H1 (cell line): ENCODE data around the gene SVOPL. TPM values are rescaled to one million over a fixed set of nuclear protein-coding genes. Genes with fewer than 3 reads are reported as not detected.

Experiments
- CTCF ChIA-PET: fragments of 300-600 bp; sonication (Branson Sonifier 250); formaldehyde crosslinking; loops from one replicate; lab custom pipeline; 2021; ENCODE audit not compliant: partially characterized antibody; lab: Charles Lee
- POLR2A ChIA-PET: fragments of 300-600 bp; sonication (Branson Sonifier 250); formaldehyde crosslinking; loops from one replicate; lab custom pipeline; 2021; ENCODE audit warnings: inconsistent platforms; ENCODE audit not compliant: partially characterized antibody; lab: Charles Lee
- DNase-seq, 2 experiments: peaks; one replicate each; pipeline versions ENCODE4 v3.0.0 to v3.0.0-alpha.2; 2010 to 2022; ENCODE audit warnings: low spot score in 2 of 2, low read depth in 1 of 2, mixed read lengths in 1 of 2
- FAIRE-seq: peaks from 2 replicates; lab custom pipeline; 2011; peaks lifted over from hg19 to GRCh38; lab: Jason Lieb, UNC
- H2AFZ ChIP-seq: 2 replicates; pipeline ENCODE4 v1.8.1; 2012; ENCODE audit warnings: low read length, inconsistent platforms
- H2AK5ac ChIP-seq: 2 replicates; pipeline ENCODE4 v1.6.1; 2013; ENCODE audit warnings: low read depth, low read length
- H2BK120ac ChIP-seq: replicated peaks from 2 replicates; pipeline ENCODE3; 2013; ENCODE audit warnings: low read depth, low read length, inconsistent platforms
- H2BK12ac ChIP-seq: 2 replicates; pipeline ENCODE4 v1.6.1; 2013; ENCODE audit warnings: low read depth, low read length
- H2BK15ac ChIP-seq: 2 replicates; pipeline ENCODE4 v1.6.1; 2013; ENCODE audit warnings: low read length
- H2BK20ac ChIP-seq: 2 replicates; pipeline ENCODE4 v1.6.1; 2013; ENCODE audit warnings: low read length
- H2BK5ac ChIP-seq: 2 replicates; pipeline ENCODE4 v1.6.1; 2013; ENCODE audit warnings: low read depth, low read length
- H3K14ac ChIP-seq: 2 replicates; pipeline ENCODE4 v1.6.1; 2013; ENCODE audit warnings: inconsistent platforms; ENCODE audit not compliant: insufficient read length
- H3K18ac ChIP-seq: 2 replicates; pipeline ENCODE4 v1.6.1; 2013; ENCODE audit warnings: low read length; ENCODE audit errors: extremely low read depth
- H3K23ac ChIP-seq: 2 replicates; pipeline ENCODE4 v1.6.1; 2013; ENCODE audit warnings: inconsistent platforms; ENCODE audit not compliant: insufficient read length
- H3K23me2 ChIP-seq: 2 replicates; pipeline ENCODE4 v1.6.1; 2013; ENCODE audit warnings: low read depth, low read length
- H3K27ac ChIP-seq: 2 replicates; pipeline ENCODE4 v1.6.1; 2011; ENCODE audit warnings: low read depth, low read length, inconsistent platforms
- H3K27me3 ChIP-seq, 4 experiments: replicated peaks in 1 of 4; 1 replicate in 1 of 4; 2 replicates in 3 of 4; pipeline versions ENCODE4 v1.6.1 to v1.8.1; 2011 to 2013; ENCODE audit warnings: low read length in 3 of 4, mild to moderate bottlenecking in 3 of 4, inconsistent platforms in 2 of 4, mixed read lengths in 2 of 4, moderate library complexity in 1 of 4; ENCODE audit not compliant: control insufficient read depth in 3 of 4, insufficient read depth in 3 of 4; ENCODE audit errors: extremely low read depth in 1 of 4
- H3K36me3 ChIP-seq, 4 experiments: 2 replicates each; pipeline versions ENCODE4 v1.6.1 to v1.8.1; 2011 to 2013; ENCODE audit warnings: mild to moderate bottlenecking in 4 of 4, low read length in 3 of 4, moderate library complexity in 2 of 4, control low read depth in 1 of 4, inconsistent platforms in 1 of 4; ENCODE audit not compliant: insufficient read depth in 4 of 4, control insufficient read depth in 2 of 4
- H3K4ac ChIP-seq: replicated peaks from 2 replicates; pipeline ENCODE3; 2013; ENCODE audit warnings: low read length, low read depth, mixed read lengths, inconsistent platforms; ENCODE audit not compliant: insufficient read length
- H3K4me1 ChIP-seq, 4 experiments: replicated peaks in 1 of 4; 1 replicate in 1 of 4; 2 replicates in 3 of 4; pipeline versions ENCODE4 v1.6.1 to v1.8.1; 2011 to 2013; ENCODE audit warnings: low read length in 3 of 4, inconsistent platforms in 2 of 4, mixed read lengths in 1 of 4; ENCODE audit not compliant: insufficient read depth in 4 of 4, control insufficient read depth in 3 of 4
- H3K4me2 ChIP-seq, 2 experiments: 2 replicates each; pipeline versions ENCODE4 v1.6.1 to v1.8.1; 2011 to 2013; ENCODE audit warnings: low read depth in 2 of 2, low read length in 2 of 2, control low read depth in 1 of 2, inconsistent platforms in 1 of 2, mild to moderate bottlenecking in 1 of 2; ENCODE audit not compliant: insufficient read depth in 1 of 2
- H3K4me3 ChIP-seq, 4 experiments: fragments of 200-600, 300-600 bp in 1 of 4; sonication (generic), shearing (Covaris generic), sonication (Bioruptor Twin) in 1 of 4; 2 replicates each; pipeline versions ENCODE4 v1.5.1 to v1.8.1; 2011 to 2016; ENCODE audit warnings: low read length in 4 of 4, low read depth in 3 of 4, control low read depth in 2 of 4, inconsistent platforms in 2 of 4, mild to moderate bottlenecking in 2 of 4, mixed read lengths in 1 of 4, moderate library complexity in 1 of 4; ENCODE audit not compliant: insufficient read depth in 2 of 4; ENCODE audit errors: extremely low read depth in 1 of 4
- H3K56ac ChIP-seq: replicated peaks from 2 replicates; pipeline ENCODE3; 2013; ENCODE audit warnings: low read depth, mild to moderate bottlenecking, mixed read lengths, low read length, inconsistent platforms; ENCODE audit not compliant: insufficient read length
- H3K79me1 ChIP-seq: 2 replicates; pipeline ENCODE4 v1.6.1; 2013; ENCODE audit warnings: low read depth, low read length, control low read depth
- H3K79me2 ChIP-seq, 2 experiments: 2 replicates each; pipeline versions ENCODE4 v1.6.1 to v1.8.1; 2012 to 2013; ENCODE audit warnings: low read length in 2 of 2, mild to moderate bottlenecking in 2 of 2, inconsistent platforms in 1 of 2; ENCODE audit not compliant: insufficient read depth in 2 of 2, control insufficient read depth in 1 of 2
- H3K9ac ChIP-seq, 4 experiments: replicated peaks in 1 of 4; 1 replicate in 1 of 4; 2 replicates in 3 of 4; pipeline versions ENCODE4 v1.6.1 to v1.8.1; 2011 to 2013; ENCODE audit warnings: low read depth in 3 of 4, low read length in 3 of 4, control low read depth in 2 of 4, mild to moderate bottlenecking in 2 of 4, moderate library complexity in 2 of 4, inconsistent platforms in 1 of 4; ENCODE audit errors: extremely low read depth in 1 of 4
- H3K9me3 ChIP-seq, 2 experiments: 2 replicates each; pipeline versions ENCODE4 v1.6.1 to v1.8.1; 2012 to 2013; ENCODE audit warnings: mild to moderate bottlenecking in 2 of 2, moderate library complexity in 2 of 2, control low read depth in 1 of 2, inconsistent platforms in 1 of 2, low read depth in 1 of 2, low read length in 1 of 2, mixed read lengths in 1 of 2; ENCODE audit not compliant: insufficient read depth in 2 of 2
- H4K20me1 ChIP-seq, 2 experiments: replicated peaks in 1 of 2; 2 replicates each; pipeline versions ENCODE3 to v1.8.1; 2011 to 2013; ENCODE audit warnings: inconsistent platforms in 2 of 2, low read length in 2 of 2, mild to moderate bottlenecking in 1 of 2; ENCODE audit not compliant: insufficient read depth in 2 of 2, control insufficient read depth in 1 of 2
- H4K5ac ChIP-seq: 2 replicates; pipeline ENCODE4 v1.6.1; 2013; ENCODE audit warnings: low read length, low read depth, mixed read lengths, inconsistent platforms; ENCODE audit not compliant: insufficient read length
- H4K8ac ChIP-seq: 2 replicates; pipeline ENCODE4 v1.8.0; 2013; ENCODE audit warnings: mild to moderate bottlenecking, moderate library complexity, low read length, inconsistent platforms; ENCODE audit not compliant: insufficient read depth; ENCODE audit errors: extremely low read depth
- H4K91ac ChIP-seq: replicated peaks from 2 replicates; pipeline ENCODE3; 2013; ENCODE audit warnings: low read length, mixed read lengths, inconsistent platforms; ENCODE audit not compliant: insufficient read length
- ASH2L ChIP-seq: fragments of 200-600, 300-600 bp; sonication (generic); IDR thresholded peaks from one replicate; pipeline ENCODE4 v1.7.1; 2017; ENCODE audit warnings: low read length
- CEBPB ChIP-seq: IDR thresholded peaks from 2 replicates; pipeline ENCODE4 v1.6.1; 2012; ENCODE audit warnings: low read depth, low read length
- CHD1 ChIP-seq: IDR thresholded peaks from 2 replicates; pipeline ENCODE4 v1.6.1; 2012; ENCODE audit warnings: low read depth, low read length, improper control_type of control experiment
- E2F6 ChIP-seq: IDR thresholded peaks from 2 replicates; pipeline ENCODE4 v1.6.1; 2012; ENCODE audit warnings: inconsistent platforms
- GTF2F1 ChIP-seq: IDR thresholded peaks from 2 replicates; pipeline ENCODE4 v1.6.1; 2012; ENCODE audit warnings: low read depth, low read length, improper control_type of control experiment, borderline replicate concordance
- HDAC6 ChIP-seq: IDR thresholded peaks from one replicate; pipeline ENCODE4 v1.7.1; 2012; ENCODE audit warnings: low read depth, mild to moderate bottlenecking, inconsistent platforms, low read length, moderate library complexity
- JUND ChIP-seq: IDR thresholded peaks from 2 replicates; pipeline ENCODE4 v1.6.1; 2011; ENCODE audit warnings: mild to moderate bottlenecking, improper control_type of control experiment, low read length
- KDM1A ChIP-seq: fragments of 200-600, 300-600 bp; sonication (generic); IDR thresholded peaks from 2 replicates; pipeline ENCODE4 v1.7.1; 2016; ENCODE audit warnings: mild to moderate bottlenecking, low read length, borderline replicate concordance
- KDM4A ChIP-seq: IDR thresholded peaks from one replicate; pipeline ENCODE4 v1.7.1; 2012; ENCODE audit warnings: low read depth, mild to moderate bottlenecking, moderate library complexity, low read length, inconsistent platforms; ENCODE audit not compliant: severe bottlenecking
- NRF1 ChIP-seq: IDR thresholded peaks from 2 replicates; pipeline ENCODE4 v1.6.1; 2011; ENCODE audit warnings: mild to moderate bottlenecking, low read depth, low read length, improper control_type of control experiment
- RXRA ChIP-seq: IDR thresholded peaks from 2 replicates; pipeline ENCODE4 v1.6.1; 2011; ENCODE audit warnings: low read depth, mild to moderate bottlenecking, low read length, moderate library complexity; ENCODE audit not compliant: insufficient read depth
- SP4 ChIP-seq: IDR thresholded peaks from 2 replicates; pipeline ENCODE4 v1.6.1; 2012; ENCODE audit warnings: low read length, inconsistent platforms
- TAF1 ChIP-seq: IDR thresholded peaks from 2 replicates; pipeline ENCODE4 v1.6.1; 2011; ENCODE audit warnings: mild to moderate bottlenecking, low read depth, low read length
- TCF12 ChIP-seq: IDR thresholded peaks from 2 replicates; pipeline ENCODE4 v1.6.1; 2011; ENCODE audit warnings: low read depth, mild to moderate bottlenecking, low read length
- TEAD4 ChIP-seq: IDR thresholded peaks from 2 replicates; pipeline ENCODE4 v1.6.1; 2012; ENCODE audit warnings: low read depth, low read length, inconsistent platforms, mixed read lengths
- WGBS, 2 experiments: shearing (Covaris generic) in 1 of 2; methylation state at CpG; one replicate each; pipeline versions ENCODE4 v1.1.6 to v1.1.7; 2013 to 2015; ENCODE audit warnings: low lambda C conversion rate in 2 of 2, mixed read lengths in 2 of 2, inconsistent platforms in 1 of 2, low coverage in 1 of 2, missing lambda C conversion rate in 1 of 2; ENCODE audit not compliant: insufficient replicate concordance in 2 of 2, insufficient coverage in 1 of 2, insufficient read length in 1 of 2; ENCODE audit errors: extremely low coverage in 1 of 2, missing lambda C conversion rate in 1 of 2; 5-methylcytosine and 5-hydroxymethylcytosine counted together
- polyA plus RNA-seq, 7 experiments: library from polyadenylated mRNA; depleted of rRNA in 3 of 7; stranded (reverse) in 5 of 7; unstranded in 2 of 7; fragments of >200 nt in 5 of 7; fragments of 200-250 nt in 2 of 7; gene quantifications; 1 replicate in 5 of 7; 2 replicates in 1 of 7; 4 replicates in 1 of 7; pipeline versions ENCODE4 v1.2.1 to v1.2.3, GENCODE V29; 2011 to 2013; ENCODE audit warnings: missing spikeins in 2 of 7, mixed read lengths in 2 of 7
- total RNA-seq: library from RNA; stranded (reverse); fragmentation: NEBNext Ultra II Directional; extraction: Animal tissue kit (Norgen Biotek cat#: 25700); gene quantifications from 2 replicates; pipeline ENCODE4 v1.2.1, GENCODE V29; 2021

SVOPL gene
- total and polyA plus RNA-seq, 2 of the 8 experiments (the other 6 are each of a cell fraction or from before 2014, with no cell fraction given) = 1.1 to 1.4 TPM

- Histone ChIP-seq H3K56ac (no peak overlapping the region), H3K4ac (no peak overlapping the region), H3K18ac (no peak overlapping the region)
- no peak for TF ChIP-seq KDM1A
- TF ChIP-seq TAF1 = no peak
- no peak for TF ChIP-seq CHD1
- no peak for TF ChIP-seq KDM4A
- TF ChIP-seq JUND = no peak
- no peak for TF ChIP-seq RXRA
- no peak for TF ChIP-seq SP4
- no peak for TF ChIP-seq TCF12
- TF ChIP-seq NRF1 = no peak
- no peak for TF ChIP-seq E2F6
- no peak for TF ChIP-seq CEBPB
- no peak for TF ChIP-seq TEAD4
- no peak for TF ChIP-seq HDAC6
- TF ChIP-seq GTF2F1 = no peak
- no peak for TF ChIP-seq ASH2L
- TF ChIP-seq, all 59 proteins: peak for 0
- WGBS, 2 experiments = 97% methylated on average over 7 of the region's 7 CpGs; no CpG with 5 or more reads in 1 of the 2 experiments
- Histone ChIP-seq H4K91ac (no peak overlapping the region), H3K79me1 (no peaks in the 10 kb centered on the region), H3K4me2 (no peak overlapping the region), H3K23me2 (no peaks in the 10 kb centered on the region), H2BK120ac (no peak overlapping the region), H4K5ac (no peak overlapping the region), H2BK15ac (no peak overlapping the region), H2AK5ac (no peak overlapping the region), H4K20me1 (no peaks in the 10 kb centered on the region), H3K9ac (no peak overlapping the region), H2BK5ac (no peak overlapping the region), H3K14ac (no peak overlapping the region), H3K4me3 (no peak overlapping the region), H2BK20ac (no peak overlapping the region), H4K8ac (no peak overlapping the region), H2BK12ac (no peak overlapping the region), H3K23ac (no peak overlapping the region), H3K27ac (no peak overlapping the region), H2AFZ (no peak overlapping the region), H3K9me3 (0 out of 4 replicates have a peak, but pooled peaks cover 0 to 3% of the 10 kb centered on the region in 2 experiments), H3K4me1 (no peaks in the 10 kb centered on the region), H3K36me3 (no peaks in the 10 kb centered on the region), H3K27me3 (no peaks in the 10 kb centered on the region), H3K79me2 (no peaks in the 10 kb centered on the region)
- DNase-seq = no peak
- FAIRE-seq = no peak
- ChIA-PET CTCF (no interaction called here), POLR2A (no interaction called here)
Measured at GRCh38 chr7:138610671-138611170, 90.4 kb downstream of the SVOPL start.
